GM21515 (cell line): ENCODE measurements around the gene CDH23.

Experiments
- ATAC-seq: cut with Tn5 transposase; IDR thresholded peaks from one replicate; pipeline ENCODE4 v1.9.1; 2021; ENCODE audit not compliant: unreplicated experiment

Gene CDH23

GRCh38 chr10:71462062-71462935 lies 65.6 kb downstream of the CDH23 start:
- ATAC-seq, result no peak

DNA sequence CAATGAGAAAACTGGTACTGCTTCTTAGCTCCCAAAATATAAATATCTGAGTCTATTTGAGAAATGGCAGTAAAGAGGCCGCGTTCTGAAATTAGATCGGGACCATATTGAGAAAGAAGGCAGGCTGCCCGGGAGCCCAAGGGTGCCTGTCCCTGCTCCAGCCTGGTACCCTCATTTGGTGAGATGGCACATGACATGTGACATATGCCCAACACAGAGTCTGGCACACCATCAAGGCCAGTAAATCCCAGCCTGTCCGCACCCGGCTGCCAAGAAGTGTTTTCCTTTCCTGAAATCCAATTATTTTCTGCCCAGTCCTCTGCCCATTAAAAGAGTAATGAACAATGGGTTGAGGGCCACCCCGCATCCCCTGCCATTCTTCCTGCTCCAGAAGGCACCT lies 66.4 kb downstream of the CDH23 start:
- no peak for ATAC-seq

GRCh38 chr10:71465551-71466252 lies 69.0 kb downstream of the CDH23 start:
- no peak for ATAC-seq

- ATAC-seq, result no peak
These were observed 69.6 kb downstream of the CDH23 start for GRCh38 chr10:71466330-71466729.

DNA sequence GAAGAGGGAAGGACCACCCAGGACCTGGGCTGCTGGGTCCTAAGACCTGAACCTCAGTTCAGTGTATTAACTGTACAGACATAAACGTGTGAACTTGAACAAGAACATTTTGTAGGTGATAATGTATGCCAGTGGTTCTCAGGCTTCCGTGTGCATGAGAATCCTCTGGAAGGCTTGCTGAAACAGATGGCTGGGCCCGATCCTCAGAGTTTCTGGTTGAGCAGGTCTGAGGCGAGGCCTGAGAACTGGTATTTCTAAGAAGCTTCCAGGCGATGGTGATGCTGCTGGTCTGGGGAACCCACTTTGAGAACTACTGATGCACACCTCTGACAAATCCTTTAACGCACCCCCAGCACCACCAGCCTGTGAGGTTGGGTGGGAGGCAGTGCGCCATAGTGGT lies 70.4 kb downstream of the CDH23 start:
- no peak for ATAC-seq

GRCh38 chr10:71467569-71468362 lies 71.0 kb downstream of the CDH23 start:
- no peak for ATAC-seq

GRCh38 chr10:71468363-71469094 lies 71.8 kb downstream of the CDH23 start:
- ATAC-seq, result no peak

DNA sequence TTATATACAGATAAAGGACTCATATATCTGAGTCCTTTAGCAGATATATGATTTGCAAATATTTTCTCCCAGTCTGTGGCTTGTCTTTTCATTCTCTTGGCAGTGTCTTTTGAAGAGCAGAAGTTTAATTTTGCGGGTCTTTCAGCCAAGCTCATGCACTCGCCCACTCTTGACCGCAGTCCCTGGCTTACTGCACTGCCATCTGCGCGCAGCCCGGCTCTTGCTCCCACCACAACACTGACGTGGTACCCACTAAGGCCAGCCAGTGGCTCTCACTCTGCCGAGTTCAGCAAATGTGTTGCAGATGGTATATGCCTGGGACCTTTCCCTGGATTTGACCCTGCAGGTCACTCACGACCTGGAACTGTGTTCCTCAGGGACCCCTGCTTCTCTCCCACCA lies 74.3 kb downstream of the CDH23 start:
- no peak for ATAC-seq

DNA sequence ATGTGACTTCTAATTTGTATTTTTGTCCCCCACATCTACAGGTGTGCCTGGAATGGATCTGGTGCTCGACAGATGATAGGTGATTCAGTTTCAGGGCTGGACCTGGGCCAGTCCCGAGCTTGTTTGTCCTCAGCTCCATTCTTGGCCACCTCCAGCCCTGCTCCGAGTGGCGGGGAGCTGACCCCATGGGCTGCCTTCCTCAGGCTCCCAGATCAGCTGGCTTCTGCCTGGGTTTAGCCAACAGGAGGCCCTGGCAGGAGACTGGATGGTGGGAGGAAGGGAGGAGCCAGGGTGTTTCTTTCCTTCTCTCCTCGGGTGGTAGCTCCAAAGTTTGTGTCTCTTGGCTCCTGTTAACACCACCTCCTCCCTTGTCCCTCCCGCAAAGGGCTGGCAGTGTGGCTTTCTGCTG lies 75.2 kb downstream of the CDH23 start:
- no peak for ATAC-seq

GRCh38 chr10:71472466-71472865 lies 75.7 kb downstream of the CDH23 start:
- ATAC-seq, result no peak

- ATAC-seq, result no peak
These were observed 76.2 kb downstream of the CDH23 start for GRCh38 chr10:71472912-71473311.

DNA sequence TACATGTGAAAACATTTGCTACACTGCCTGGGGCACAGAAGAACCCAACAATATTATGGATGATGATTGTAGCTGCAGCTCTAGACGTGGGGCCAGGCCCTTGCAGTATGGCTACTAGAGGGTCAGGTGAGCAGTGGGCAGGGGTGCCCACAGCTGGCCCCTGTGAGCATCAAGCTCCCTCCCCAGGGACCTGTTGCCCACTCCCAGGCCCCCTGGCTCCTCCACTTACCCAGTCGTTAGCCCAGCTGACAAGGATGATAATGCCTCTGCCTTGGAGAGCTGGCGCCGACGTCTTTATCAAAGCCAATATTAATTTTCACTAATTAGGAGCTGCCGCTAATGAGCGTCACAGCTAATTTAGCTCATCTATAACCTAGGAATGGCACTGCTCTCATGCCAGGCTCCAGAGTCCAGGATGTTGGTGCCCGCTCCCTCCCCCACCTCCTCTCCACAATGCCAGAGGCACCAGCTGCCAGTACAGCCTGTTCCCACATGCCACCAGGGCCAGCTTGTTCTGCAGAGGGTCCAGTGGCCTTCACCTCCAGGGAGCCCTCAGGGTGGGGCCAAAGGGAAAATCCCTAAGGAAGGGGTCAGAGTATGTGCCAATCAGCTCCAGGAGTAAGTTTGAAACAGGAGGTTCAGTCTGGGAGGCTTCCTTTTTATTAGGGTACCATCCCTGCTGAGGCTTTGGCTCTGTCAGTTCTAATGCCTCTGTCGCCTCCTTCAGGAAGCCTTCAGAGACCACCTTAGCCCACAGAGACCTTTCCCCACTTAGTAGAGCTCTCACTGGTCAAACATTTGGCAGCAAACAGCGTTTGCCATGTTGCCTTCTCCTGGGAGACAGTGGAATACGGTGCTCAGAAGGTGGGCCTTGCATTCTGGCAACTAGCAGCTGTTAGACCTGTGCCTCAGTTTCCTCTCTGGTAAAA lies 77.2 kb downstream of the CDH23 start:
- no peak for ATAC-seq

GRCh38 chr10:71474702-71475242 lies 78.1 kb downstream of the CDH23 start:
- ATAC-seq, result no peak

GRCh38 chr10:71475243-71475871 lies 78.6 kb downstream of the CDH23 start:
- no peak for ATAC-seq

- no peak for ATAC-seq
These were observed 79.7 kb downstream of the CDH23 start for GRCh38 chr10:71476228-71477011.

GRCh38 chr10:71478173-71478572 lies 81.5 kb downstream of the CDH23 start:
- no peak for ATAC-seq

- ATAC-seq, result no peak
These were observed 82.2 kb downstream of the CDH23 start for GRCh38 chr10:71478813-71479365.

- ATAC-seq, result no peak
These were observed 83.1 kb downstream of the CDH23 start for GRCh38 chr10:71479831-71480230.
